Body of pancreas (tissue), 4 donors: Measurements from ENCODE around the gene FAM162A.

Experiments
- CTCF ChIP-seq, 7 experiments: fragments of 450-650 bp in 4 of 7; fragments of 200-600 bp in 3 of 7; sonication (generic) in 3 of 7; IDR thresholded peaks; one replicate each; pipeline ENCODE4 v1.5.1; 2016 to 2019; ENCODE audit warnings: antibody characterized with exemption in 7 of 7
- POLR2A ChIP-seq, 3 donors: fragments of 450-650 bp; IDR thresholded peaks; one replicate each; pipeline ENCODE4 v1.6.1; 2016; ENCODE audit warnings: antibody characterized with exemption in 3 of 3, mild to moderate bottlenecking in 2 of 3

GRCh38 chr3:122421836-122422235 is 37.9 kb downstream of the FAM162A start:
- TF ChIP-seq CTCF (IDR thresholded peaks at IDR 0.05) (no peak), POLR2A (IDR thresholded peaks at IDR 0.05) (no peak)
